ENCODE results near the gene DMRT3. TPM values are rescaled to one million over a fixed set of nuclear protein-coding genes. Genes with fewer than 3 reads are reported as not detected.
A peak's percentile ranks its signal among the peaks of the same experiment; 100 is the strongest.

The DMRT3 gene
- total RNA-seq, 1 donor from 2014 or later, result 0.34 TPM

- no peak overlapping the region for H3K27ac Mint-ChIP-seq
- DNase-seq (ENCODE audit: low spot score, unreplicated experiment), result no peak
- H3K4me1 Mint-ChIP-seq (ENCODE audit: low read depth), result peaks cover 19% of the 10 kb centered on the region
- peak overlapping the region; percentile 44 for H3K4me3 Mint-ChIP-seq (ENCODE audit: low read depth)
- no peaks in the 10 kb centered on the region for H3K36me3 Mint-ChIP-seq (ENCODE audit: insufficient read depth)
- TF ChIP-seq, protein P1, sequence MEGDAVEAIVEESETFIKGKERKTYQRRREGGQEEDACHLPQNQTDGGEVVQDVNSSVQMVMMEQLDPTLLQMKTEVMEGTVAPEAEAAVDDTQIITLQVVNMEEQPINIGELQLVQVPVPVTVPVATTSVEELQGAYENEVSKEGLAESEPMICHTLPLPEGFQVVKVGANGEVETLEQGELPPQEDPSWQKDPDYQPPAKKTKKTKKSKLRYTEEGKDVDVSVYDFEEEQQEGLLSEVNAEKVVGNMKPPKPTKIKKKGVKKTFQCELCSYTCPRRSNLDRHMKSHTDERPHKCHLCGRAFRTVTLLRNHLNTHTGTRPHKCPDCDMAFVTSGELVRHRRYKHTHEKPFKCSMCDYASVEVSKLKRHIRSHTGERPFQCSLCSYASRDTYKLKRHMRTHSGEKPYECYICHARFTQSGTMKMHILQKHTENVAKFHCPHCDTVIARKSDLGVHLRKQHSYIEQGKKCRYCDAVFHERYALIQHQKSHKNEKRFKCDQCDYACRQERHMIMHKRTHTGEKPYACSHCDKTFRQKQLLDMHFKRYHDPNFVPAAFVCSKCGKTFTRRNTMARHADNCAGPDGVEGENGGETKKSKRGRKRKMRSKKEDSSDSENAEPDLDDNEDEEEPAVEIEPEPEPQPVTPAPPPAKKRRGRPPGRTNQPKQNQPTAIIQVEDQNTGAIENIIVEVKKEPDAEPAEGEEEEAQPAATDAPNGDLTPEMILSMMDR (IDR thresholded peaks at IDR 0.05; ENCODE audit: unreplicated experiment), result no peak
- H3K27me3 Mint-ChIP-seq, result peaks cover 85% of the 10 kb centered on the region
- no peaks in the 10 kb centered on the region for H3K9me3 Mint-ChIP-seq (ENCODE audit: low read depth)
Measured at GRCh38 chr9:974996-975739, 1.3 kb upstream of the DMRT3 start.

DNA sequence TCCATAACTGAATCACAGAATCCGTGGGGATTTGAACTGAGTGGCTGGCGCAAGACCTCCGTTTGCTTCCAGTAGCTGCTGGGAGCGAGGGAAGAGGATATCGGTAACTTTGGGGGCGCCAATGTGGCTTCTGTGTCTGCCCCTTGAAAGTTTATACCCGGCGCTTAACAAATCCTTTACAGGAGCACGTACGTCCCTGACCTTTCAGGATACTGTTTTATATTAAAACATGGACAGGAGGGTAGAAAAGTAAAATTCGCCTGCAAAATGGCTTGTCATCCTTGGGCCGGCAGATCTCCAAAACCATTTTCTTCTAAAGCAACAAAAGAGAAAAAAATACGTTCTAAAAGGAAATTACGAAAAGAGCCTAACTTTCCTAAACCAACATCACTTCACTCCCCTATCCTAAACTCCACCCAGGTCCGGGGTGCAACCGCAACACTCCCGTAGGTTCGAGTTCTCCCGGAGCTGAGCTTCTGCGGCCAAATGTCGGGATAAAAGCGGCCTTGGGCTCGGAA, 656 bp upstream of the DMRT3 start:
- no peak for DNase-seq (ENCODE audit: low spot score, unreplicated experiment)
- H3K4me3 Mint-ChIP-seq (ENCODE audit: low read depth), result peak overlapping the region; percentile 44
- no peaks in the 10 kb centered on the region for H3K36me3 Mint-ChIP-seq (ENCODE audit: insufficient read depth)
- H3K9me3 Mint-ChIP-seq (ENCODE audit: low read depth), result no peaks in the 10 kb centered on the region
- peaks cover 86% of the 10 kb centered on the region for H3K27me3 Mint-ChIP-seq
- H3K4me1 Mint-ChIP-seq (ENCODE audit: low read depth), result peaks cover 16% of the 10 kb centered on the region
- no peak overlapping the region for H3K27ac Mint-ChIP-seq
- TF ChIP-seq, protein P1 (IDR thresholded peaks at IDR 0.05; ENCODE audit: unreplicated experiment), result no peak

DNA sequence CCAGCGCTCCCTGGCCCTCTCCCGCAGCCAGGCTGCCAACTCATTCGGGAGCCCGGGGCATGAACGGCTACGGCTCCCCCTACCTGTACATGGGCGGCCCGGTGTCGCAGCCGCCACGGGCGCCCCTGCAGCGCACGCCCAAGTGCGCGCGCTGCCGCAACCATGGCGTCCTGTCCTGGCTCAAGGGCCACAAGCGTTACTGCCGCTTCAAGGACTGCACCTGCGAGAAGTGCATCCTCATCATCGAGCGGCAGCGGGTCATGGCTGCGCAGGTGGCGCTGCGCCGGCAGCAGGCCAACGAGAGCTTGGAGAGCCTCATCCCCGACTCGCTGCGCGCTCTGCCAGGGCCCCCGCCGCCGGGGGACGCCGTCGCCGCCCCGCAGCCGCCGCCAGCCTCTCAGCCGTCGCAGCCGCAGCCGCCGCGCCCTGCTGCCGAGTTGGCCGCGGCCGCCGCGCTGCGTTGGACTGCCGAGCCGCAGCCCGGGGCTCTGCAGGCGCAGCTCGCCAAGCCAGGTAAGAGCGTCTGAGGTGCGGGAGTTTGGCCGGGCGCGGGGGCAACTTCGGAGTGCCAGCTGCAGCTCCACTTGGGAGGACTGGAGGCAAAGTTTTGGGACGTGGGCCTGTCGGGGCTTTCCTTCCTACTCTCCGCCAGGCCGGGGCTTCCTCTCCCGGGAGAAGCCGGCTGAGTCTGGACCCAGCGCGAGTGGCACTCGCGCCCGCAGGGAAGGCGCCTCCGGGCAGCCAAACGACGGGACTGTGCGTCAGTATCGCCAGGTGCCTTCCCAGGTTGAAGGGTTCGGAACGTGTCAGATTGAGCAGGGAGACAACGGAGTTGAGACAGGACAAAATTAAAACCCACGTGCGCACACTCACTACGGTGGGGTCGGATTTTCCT, 735 bp downstream of the DMRT3 start:
- Mint-ChIP-seq H3K27ac (peak overlapping the region; percentile 56), H3K4me1 (ENCODE audit: low read depth) (peaks cover 13% of the 10 kb centered on the region), H3K4me3 (ENCODE audit: low read depth) (peak overlapping the region; percentile 48), H3K27me3 (peaks cover 89% of the 10 kb centered on the region), H3K9me3 (ENCODE audit: low read depth) (no peaks in the 10 kb centered on the region), H3K36me3 (ENCODE audit: insufficient read depth) (no peaks in the 10 kb centered on the region)
- TF ChIP-seq, protein P1 (IDR thresholded peaks at IDR 0.05; ENCODE audit: unreplicated experiment), result no peak
- no peak for DNase-seq (ENCODE audit: low spot score, unreplicated experiment)

GRCh38 chr9:977838-978830, 1.7 kb downstream of the DMRT3 start:
- DNase-seq (ENCODE audit: low spot score, unreplicated experiment), result no peak
- Mint-ChIP-seq H3K4me1 (ENCODE audit: low read depth) (peaks cover 13% of the 10 kb centered on the region), H3K27ac (peak overlapping the region; percentile 56), H3K4me3 (ENCODE audit: low read depth) (peak overlapping the region; percentile 39), H3K27me3 (peaks cover 89% of the 10 kb centered on the region), H3K9me3 (ENCODE audit: low read depth) (no peaks in the 10 kb centered on the region), H3K36me3 (ENCODE audit: insufficient read depth) (no peaks in the 10 kb centered on the region)
- TF ChIP-seq, protein P1 (IDR thresholded peaks at IDR 0.05; ENCODE audit: unreplicated experiment), result no peak

Data from progenitor cell of endocrine pancreas (in vitro differentiated cells).